PC-3 (cell line): Measurements from ENCODE around the gene JTB.

ENCODE experiments used
- CTCF ChIP-seq: fragments of 300-600 bp; sonication (generic); conservative IDR thresholded peaks from 2 replicates; pipeline ENCODE4 v1.5.1; 2017; ENCODE audit warnings: antibody characterized with exemption, low read depth, mild to moderate bottlenecking, low read length
- EZH2 ChIP-seq: fragments of 300-600 bp; sonication (generic); IDR thresholded peaks from one replicate; pipeline ENCODE4 v1.6.1; 2017; ENCODE audit warnings: antibody characterized with exemption, mild to moderate bottlenecking, low read length; ENCODE audit not compliant: unreplicated experiment
- EZH2phosphoT487 ChIP-seq: fragments of 300-600 bp; sonication (generic); IDR thresholded peaks from 2 replicates; pipeline ENCODE4 v1.6.1; 2018; ENCODE audit warnings: mild to moderate bottlenecking, antibody characterized with exemption, low read length, borderline replicate concordance

GRCh38 chr1:153938996-153939395 lies 38.5 kb downstream of the JTB start:
- TF ChIP-seq CTCF (no peak), EZH2 (no peak), EZH2phosphoT487 (no peak)
